AG09319 (cell line): Measurements from ENCODE around the gene PTOV1.

Source experiments
- DNase-seq: peaks from one replicate; pipeline ENCODE4 v3.0.0-alpha.2; 2010; ENCODE audit warnings: low read depth; ENCODE audit errors: extremely low read depth
- CTCF ChIP-seq: IDR thresholded peaks from 2 replicates; pipeline ENCODE4 v1.5.1; 2011; ENCODE audit warnings: low read depth, mild to moderate bottlenecking, inconsistent platforms, low read length, moderate library complexity

The PTOV1 gene

GRCh38 chr19:49856574-49857021, 5.6 kb downstream of the PTOV1 start:
- no peak for TF ChIP-seq CTCF
- DNase-seq, result no peak

DNA sequence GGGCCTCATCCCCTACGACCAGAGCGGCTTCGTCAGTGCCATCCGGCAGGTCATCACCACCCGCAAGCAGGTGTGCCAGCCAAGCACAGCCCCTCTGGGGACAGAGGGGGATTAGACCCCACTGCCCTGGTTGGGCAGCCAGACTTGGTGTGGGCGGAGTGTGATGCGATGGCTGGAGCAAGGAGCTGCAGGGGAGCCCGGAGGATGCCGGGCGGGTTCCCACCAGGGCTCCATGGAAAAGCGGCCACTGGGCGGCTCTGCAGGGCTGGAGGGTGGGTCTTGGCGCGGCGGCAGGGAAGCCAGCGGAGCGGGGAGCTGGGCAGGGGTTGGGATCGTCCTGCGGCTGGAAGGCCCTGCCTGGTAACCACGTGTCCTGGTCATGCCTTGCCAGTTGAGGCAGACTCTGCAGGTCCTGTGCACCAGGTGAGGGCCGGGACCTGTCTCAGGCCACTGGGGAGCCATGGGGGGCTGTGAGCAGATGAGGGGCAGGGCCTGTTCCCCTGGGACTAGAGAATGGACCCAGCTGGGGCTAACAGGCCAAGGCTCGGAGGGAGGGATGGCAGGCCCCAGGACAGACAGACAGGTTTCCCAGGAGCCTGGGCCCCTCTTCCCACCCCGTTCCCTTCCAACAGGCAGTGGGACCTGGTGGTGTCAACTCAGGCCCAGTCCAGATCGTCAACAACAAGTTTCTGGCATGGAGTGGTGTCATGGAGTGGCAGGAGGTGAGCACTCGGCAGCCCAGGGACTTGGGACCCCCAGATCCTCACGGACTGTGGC, 6.3 kb downstream of the PTOV1 start:
- DNase-seq, result no peak
- TF ChIP-seq CTCF, result no peak

DNA sequence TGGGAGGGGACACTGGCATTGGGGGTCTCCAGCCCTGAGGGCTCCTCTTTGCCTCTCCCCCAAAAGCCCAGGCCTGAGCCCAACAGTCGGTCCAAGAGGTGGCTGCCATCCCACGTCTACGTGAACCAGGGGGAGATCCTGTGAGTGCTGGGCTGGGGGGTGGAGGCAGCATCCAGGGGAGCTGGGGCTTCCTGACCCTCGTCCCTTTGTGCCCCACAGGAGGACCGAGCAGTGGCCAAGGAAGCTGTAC, 6.8 kb downstream of the PTOV1 start:
- TF ChIP-seq CTCF, result no peak
- no peak for DNase-seq

DNA sequence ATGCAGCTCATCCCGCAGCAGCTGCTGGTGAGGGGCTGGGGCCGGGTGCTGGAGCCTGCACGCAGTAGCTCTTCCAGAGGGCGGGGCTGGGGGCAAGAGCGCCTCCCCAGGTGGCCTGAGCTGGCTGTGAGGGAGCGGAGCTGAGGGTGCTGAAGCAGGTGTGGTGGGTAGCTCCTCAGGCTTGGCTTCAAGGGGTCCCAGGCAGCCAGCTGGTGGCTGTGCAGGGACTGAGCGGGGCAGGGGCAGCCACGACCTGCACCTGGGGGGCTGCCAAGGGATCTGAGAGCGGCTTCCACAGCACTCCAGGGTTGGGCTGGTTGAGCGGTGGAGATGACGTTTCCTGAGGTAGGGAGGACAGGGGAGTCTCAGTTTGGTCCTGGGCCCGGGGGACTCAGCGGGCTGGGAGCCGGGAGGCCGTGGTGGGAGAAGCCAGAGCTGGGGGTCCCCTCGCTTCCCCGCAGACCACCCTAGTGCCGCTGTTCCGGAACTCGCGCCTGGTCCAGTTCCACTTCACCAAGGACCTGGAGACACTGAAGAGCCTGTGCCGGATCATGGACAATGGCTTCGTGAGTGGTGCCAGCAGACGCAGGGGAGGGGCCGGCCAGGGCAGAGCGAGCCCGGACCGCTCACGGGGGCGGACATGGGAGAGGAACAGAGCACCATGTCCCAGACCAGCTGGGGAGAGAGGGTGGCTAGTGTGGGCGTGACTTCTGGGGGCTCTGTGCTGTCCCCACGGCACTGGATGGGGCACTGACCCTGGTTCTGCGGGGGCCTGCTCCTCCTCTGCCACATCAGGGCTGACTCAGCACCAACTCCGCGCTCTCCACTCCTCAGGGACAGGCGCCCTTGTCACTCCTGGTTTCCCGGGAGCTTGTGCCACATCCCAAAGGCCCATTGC, 7.4 kb downstream of the PTOV1 start:
- DNase-seq, result no peak
- no peak for TF ChIP-seq CTCF

DNA sequence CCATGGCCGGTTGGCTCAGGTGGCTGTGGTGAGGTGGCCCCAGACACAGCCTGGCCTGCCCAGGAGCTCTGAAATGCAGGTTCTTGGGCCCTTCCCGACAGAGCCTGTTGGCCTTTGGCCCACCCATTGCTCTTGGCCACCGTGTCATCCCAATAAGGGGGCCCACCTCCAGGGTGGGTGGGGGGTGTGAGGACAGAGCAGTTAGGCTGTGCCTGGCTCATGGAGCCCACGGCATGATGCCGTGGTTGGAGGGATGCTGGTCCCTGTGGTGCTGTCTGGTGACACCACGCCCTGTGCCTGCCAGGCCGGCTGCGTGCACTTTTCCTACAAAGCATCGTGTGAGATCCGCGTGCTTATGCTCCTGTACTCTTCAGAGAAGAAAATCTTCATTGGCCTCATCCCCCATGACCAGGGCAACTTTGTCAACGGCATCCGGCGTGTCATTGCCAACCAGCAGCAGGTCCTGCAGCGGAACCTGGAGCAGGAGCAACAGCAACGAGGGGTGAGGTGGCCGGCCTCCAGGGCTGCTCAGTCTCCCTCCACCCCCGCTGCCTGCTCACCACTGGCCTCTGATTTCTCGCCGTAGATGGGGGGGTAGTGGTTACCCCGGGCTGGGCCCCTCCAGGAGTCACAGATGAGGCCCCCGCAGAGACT, 8.8 kb downstream of the PTOV1 start:
- DNase-seq, result no peak
- no peak for TF ChIP-seq CTCF

GRCh38 chr19:49860336-49861102, 9.6 kb downstream of the PTOV1 start:
- TF ChIP-seq CTCF, result no peak
- DNase-seq, result no peak
